Activated gamma-delta T cell treated with anti-CD3 and anti-CD28 coated beads, Interleukin-2, amount 50 U/mL, for 16 hours (primary cell): ENCODE data around the gene OR52J3.
"Not testable (repeated sequence)": the region's sequence is repeated elsewhere in the genome, so short reads cannot be mapped to it uniquely, and the experiment has no call there.

Source experiments
- DNase-seq: peaks from one replicate; pipeline ENCODE4 v3.0.0-alpha.2; 2020; ENCODE audit warnings: low read depth

The OR52J3 gene

DNA sequence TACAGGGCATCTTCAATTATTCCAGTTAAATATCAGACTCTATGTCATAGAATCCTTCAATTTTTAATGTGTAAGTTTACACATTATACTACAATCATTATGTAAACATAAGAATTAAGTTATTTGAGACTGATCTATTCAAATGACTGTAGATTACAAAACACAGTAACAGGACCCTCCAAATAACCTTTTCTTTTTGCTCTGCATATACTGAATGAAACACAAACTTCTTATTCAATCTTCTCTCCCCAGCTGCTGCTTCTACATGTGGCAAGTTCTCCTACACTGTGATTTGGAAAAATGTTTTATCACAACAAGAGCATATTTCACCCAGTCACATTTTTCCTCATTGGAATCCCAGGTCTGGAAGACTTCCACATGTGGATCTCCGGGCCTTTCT, at the start of gene OR52J3:
TSS of gene OR52J3 (plus strand) at position 301 of the 400 bp plus-strand sequence. CDS start at position 301, 0 bp downstream.
- DNase-seq: no peak

DNA sequence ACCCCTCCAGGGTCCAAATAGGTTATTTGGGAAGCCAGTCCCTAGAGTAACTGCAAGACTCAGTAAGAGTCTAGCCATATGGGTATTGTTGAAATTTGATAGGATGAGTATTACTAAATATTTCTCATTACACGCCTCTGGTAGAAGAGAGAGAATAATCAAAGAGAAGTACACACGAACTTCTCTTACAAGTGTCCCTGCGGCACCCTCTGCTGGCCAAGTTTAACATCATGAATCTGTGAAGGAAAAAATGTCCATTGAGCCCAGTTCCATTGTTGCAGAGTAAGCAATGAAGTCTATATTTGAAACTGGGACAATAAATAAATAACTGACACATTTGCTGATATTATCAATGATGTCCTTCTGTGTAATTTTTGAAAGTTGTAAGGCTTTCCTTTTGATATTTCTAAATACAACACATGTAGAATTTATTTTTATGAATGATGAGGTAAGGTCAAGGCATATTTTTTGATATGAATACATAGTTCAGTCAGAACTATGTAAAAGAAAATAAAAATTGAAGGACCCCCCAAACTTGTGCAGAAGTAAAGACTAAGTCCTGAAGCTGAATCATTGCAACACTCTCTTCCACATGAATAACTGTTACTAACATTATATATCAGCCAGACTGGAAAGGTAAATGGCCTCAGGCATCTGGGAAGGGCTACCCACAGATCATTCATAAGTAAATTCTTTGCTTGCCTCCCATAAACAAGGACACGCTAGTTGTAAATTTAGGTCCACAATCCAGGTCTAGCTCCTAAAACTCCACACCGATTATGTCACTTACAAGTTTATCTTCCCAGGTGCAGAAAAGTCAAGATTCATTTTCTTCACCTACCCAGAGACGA, 41.7 kb upstream of the OR52J3 start:
- DNase-seq: no peak

DNA sequence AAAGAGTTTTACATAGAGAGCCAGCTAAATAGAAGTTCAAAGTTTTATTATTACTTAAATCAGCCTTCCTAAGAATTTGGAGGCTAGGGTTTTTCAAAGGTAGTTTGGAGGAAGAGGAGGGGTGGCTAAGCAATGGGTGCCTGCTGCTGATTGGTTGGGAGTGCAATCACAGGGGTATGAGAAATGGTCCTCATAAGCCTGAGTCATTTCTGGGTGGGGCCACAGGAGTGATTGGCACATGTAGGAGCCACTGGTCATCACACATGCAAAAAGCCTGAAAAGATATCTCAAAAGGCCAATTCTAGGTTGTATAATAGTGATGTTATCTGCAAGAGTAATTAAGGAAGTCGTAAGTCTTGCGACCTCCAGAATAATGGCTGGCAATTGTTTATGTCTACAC, 38.8 kb upstream of the OR52J3 start:
- DNase-seq: no peak

DNA sequence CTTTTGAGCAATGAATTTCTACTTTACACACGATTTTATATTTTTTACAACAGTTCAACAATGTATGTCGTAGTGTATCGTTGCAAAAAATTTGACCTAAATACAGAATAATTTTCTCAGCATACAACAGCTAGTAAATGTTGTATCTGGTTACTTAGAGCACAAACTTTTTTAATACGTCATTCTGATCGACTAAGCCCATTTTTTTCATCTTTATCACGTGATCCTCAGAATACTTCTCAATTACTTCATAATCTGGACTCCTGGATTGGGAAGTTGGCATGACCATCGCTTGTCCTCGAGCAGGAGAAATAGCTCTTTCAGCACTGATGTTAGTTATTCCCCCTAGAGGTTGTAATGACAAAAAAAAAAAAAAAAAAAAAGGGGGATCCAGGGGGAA, 35.1 kb upstream of the OR52J3 start:
- DNase-seq: no peak

DNA sequence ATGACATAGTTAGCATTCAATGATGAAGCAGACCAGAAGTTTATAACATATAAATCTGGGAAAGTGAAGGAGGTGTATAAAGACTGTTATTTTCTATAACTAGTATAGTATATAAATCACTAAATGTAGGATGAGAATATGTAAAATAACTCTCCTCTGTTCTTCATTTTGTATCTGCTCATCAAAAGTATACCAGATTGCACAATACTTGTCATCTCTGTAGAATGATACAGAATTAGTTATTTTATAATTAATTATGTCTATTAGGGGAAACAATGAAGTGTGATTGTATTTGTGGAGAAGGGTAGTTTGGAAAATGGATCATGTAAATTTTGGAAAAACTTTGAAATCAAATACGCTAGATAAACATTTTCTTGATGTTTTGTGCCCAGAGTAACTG, 33.3 kb upstream of the OR52J3 start:
- DNase-seq: no peak

DNA sequence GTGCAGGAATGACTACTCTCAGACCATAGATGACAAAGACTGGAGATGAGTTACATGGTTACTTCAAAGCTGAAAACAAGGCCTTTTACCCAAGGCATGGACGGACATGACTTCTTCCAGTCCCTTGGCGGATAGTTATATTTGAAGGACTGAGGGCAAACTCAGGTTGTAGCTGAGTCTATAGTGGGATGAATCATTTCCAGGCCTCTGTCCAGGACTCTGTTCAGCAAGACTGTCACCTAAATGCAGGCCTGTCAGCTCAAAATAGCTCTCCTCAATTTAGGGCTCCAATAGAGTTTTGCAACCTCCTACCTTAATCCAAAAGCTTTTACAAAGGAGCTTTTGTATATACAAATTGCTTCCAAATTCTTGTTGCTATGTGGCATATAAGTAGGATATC, 24.3 kb upstream of the OR52J3 start:
- no peak for DNase-seq

DNA sequence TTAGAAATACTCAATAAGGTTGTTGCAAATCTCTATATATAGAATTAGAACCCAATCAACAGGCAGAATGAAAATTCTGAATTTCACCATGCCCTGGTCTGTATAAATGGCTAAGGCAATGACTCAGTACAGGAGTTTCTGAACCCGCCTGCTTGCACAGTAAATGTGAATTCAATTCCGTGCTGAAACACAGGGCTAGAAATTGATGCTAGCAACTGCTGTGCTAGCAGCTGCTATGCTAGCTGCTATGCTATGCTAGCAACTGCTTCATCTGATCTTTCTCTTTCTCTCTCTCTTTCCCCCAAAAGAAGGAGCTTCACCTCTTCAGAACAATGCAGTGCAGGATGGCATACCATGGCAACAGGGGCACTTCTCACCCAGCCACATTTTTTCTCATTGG, 9.7 kb upstream of the OR52J3 start:
- no peak for DNase-seq

DNA sequence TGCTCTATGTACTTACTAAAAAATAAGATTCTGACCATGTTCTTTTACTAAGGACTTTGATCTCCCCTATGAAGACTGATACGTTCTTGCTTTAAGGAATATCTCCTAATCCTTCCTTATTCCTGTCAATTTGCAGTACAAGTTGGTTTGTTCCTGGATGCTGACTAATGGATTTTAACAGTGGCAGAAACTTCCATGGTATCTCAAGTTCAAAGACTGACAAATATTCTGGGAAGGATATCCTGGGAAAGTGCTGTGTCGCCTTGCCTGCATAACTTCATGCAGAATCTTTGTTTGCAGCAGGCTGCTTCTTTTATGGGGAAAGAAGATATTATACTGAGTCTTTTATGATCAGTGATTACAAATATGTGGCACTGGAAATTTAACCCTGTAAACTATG, 8.4 kb upstream of the OR52J3 start:
- no peak for DNase-seq

DNA sequence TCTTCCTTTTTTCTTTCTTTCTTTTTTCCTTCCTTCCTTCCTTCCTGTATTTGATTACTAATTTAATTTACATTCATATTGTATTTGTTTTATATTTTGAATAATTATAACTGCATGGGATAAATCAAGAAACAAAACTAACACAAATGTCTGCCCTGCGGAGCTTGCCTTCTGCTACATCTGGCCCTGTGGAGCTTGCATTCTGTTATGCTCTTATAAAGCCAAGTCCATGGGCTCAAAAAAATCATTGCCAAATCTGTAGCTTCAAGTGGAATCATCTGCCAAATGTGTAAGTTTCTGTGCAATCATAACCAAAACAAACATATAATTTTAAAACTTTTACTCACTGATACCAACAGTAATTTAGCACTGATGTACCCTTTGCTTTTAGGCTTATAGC, 8.0 kb upstream of the OR52J3 start:
- DNase-seq: no peak

DNA sequence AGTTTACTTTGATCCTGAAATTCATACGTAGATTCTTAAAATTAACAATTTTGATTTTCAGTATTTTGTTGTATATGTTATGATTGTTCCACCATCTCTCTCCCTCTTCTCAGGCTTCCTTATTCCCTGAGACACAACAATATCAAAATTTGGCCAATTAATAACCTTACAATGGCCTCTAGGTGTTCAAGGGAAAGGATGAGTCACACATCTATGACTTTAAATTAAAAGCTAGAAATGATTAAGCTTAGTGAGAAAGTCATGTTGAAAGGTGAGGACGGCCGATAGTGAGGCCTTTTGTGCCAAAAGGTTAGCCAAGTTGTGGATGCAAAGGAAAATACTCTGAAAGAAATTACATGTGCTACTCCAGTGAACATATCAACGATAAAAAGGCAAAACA, 5.5 kb upstream of the OR52J3 start:
- no peak for DNase-seq

DNA sequence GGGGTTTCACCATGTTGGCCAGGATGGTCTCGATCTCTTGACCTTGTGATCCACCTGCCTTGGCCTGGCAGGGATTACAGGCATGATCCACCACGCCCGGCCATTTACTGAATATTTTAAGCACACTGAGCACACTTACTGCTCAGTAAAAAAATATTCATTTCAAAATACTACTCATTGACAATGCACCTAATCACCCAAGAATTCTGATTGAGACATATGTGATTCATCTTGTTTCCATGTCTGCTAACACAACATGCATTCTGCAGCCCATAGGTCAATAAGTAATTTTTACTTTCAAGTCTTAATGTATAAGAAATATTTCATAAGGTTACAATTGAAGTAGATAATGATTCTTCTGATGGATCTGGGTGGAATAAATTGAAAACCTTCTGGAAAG, 4.2 kb upstream of the OR52J3 start:
- DNase-seq: no peak

DNA sequence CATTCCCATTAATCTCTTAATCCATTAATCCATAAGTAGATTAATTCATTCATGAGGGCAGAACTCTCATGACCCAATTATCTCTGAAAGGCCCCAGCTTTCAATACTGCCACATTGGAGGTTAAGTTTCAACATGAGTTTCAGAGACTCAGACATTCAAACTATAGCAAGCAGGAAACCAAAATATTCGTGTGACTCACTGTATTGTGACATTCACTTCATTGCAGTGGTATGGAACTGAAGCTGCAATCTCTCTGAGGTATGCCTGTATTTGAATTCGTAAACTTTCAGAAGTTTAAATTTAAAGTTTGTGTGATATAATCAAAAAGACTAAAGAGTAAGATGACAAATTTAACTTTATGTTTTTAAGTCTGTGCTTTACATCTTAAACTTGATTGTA, 2.9 kb upstream of the OR52J3 start:
- no peak for DNase-seq

DNA sequence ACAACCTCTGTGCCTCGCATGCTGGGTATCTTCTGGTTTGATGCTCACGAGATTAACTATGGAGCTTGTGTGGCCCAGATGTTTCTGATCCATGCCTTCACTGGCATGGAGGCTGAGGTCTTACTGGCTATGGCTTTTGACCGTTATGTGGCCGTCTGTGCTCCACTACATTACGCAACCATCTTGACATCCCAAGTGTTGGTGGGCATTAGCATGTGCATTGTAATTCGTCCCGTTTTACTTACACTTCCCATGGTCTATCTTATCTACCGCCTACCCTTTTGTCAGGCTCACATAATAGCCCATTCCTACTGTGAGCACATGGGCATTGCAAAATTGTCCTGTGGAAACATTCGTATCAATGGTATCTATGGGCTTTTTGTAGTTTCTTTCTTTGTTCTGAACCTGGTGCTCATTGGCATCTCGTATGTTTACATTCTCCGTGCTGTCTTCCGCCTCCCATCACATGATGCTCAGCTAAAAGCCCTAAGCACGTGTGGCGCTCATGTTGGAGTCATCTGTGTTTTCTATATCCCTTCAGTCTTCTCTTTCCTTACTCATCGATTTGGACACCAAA, 516 bp downstream of the OR52J3 start:
- DNase-seq: no peak

DNA sequence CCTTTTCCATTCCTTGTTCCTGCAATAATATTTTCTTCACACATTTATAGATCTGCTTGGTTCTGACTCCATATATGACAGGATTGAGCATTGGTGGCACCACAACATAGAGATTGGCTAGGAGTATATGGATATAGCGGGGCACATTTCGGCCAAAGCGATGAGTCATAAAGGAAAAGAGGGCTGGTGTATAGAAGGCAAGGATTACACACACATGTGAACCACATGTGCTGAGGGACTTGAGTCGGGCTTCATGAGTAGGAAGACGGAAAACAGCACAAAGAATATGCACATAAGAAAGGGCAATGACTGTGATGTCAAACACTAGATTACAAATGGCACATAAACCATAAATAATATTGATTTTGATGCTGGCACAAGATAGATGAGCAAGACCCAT, 12.4 kb downstream of the OR52J3 start:
- DNase-seq: not testable (repeated sequence)

DNA sequence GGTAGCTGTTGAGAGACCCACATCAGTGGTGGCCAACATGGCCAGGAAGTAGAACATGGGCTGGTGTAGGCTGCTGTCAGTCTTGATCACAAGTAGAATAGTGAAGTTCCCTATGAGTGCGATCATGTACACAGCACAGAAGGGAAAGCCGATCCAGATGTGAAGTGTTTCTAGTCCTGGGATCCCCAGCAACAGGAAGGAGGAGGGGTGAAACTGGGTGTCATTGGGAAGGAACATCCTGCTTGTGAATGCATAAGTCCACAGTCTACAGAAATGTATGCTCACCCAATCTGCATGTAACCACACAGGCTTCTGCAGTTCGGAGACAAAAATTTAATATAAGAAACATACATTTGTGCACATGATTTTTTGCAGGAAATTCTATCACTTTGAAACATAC, 13.1 kb downstream of the OR52J3 start, which contains the start of gene OR52E2:
TSS of gene OR52E2 (minus strand) at position 237 of the 400 bp plus-strand sequence. CDS start at position 237, 0 bp downstream.
- DNase-seq: no peak

DNA sequence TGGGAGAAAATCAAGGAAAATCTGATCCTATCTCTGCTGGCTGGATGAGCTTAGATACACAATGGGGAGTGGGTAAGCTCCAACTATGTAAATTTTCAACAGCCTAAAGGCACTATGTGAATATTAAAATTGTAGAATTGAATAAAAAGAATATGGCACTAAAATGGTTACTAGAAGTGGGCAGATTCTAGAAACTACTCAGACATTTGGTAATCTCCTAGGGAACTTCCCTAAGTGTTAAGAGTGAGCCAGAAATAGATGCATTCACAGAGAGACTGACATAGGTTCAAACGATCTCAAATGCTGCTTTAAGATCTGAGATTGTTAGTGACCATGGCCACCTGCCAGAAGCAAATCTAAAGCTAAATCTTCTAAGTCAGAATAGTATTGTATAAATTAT, 18.7 kb downstream of the OR52J3 start:
- no peak for DNase-seq

DNA sequence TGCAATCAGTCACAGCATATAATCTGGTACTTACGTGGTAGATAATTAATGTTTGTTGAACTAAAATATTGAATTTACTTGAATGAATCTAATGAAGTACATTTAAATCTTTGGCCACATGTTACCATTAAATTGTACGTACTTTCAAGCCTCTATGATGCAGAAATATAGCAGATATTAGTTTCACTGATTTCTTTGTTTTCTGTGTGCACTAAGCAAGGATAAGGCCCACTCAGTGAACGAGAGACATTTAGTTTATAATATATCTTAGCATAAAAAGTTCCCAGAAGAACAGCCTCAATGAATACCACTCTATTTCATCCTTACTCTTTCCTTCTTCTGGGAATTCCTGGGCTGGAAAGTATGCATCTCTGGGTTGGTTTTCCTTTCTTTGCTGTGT, 22.9 kb downstream of the OR52J3 start, which contains the start of gene OR52E1:
TSS of gene OR52E1 (plus strand) at position 301 of the 400 bp plus-strand sequence.
- DNase-seq: no peak

DNA sequence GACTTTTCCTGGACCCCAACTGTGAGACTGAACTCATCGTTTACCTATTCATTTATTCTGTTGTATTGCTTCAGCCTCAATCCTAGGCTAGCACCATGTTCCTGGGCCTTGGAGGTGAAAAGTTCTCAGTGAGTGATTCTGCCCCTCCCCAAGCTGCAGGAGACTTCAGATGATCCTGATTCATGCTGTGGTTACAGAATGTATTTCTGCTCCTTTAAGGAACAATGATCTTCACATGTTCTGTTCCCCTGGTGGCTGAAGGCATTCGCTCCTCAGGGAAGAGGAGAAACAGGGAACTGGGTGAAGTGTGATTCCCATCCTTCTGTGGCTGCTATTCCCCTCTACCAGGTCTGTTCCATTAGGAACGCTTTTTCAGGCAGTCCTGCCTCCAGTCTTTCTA, 25.5 kb downstream of the OR52J3 start:
- no peak for DNase-seq

DNA sequence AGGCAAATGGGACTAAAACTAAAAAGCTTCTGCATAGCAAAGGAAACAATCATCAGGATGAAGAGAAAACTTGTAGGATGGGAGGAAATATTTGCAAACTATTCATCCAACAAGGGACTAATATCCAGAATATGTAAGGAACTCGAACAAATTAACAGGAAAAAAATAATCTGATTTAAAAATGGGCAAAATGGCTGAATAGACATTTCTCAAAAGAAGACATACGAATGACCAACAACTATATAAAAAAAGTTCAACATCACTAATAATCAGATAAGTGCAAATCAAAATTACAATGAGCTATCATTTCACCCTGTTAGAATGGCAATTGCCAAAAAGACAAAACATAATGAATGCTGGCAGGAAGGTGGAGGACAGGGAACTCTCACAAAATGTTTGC, 35.1 kb downstream of the OR52J3 start:
- no peak for DNase-seq

DNA sequence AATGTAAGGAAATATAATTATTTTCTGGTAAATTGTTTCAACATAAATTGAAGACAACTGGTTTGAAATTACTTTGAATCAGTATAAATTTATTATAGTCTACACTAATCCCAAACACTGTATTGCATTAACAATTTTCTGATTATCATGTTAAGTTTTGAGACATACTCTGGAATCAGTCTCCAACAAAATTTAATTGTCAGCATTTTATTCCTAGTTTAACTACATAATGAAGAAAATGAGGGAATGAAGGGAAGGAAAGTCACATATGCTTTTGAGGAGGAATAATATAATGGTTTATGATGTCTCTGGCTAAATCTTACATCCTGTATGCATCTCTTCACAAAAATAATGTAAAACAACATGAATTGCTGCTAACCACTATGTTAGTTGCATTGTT, 37.3 kb downstream of the OR52J3 start:
- DNase-seq: no peak

DNA sequence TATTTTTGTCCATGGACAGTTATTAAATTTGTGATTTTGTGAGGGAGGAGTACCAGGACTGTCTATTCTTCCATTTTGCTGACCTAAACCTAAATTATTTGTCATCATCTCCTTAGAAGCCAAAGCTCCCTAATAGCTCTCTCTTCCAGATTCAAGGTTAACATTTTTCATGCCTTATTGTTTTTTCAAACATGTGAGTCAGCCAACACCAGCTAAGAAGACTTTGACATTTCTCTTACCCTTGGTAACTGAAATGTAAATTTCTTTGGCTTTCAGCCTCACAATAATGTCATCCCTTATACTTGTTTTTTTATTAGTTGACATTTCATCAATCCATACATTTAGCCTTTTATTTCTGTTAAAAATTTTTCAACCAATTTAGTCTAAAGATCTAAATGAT, 42.2 kb downstream of the OR52J3 start:
- DNase-seq: no peak

DNA sequence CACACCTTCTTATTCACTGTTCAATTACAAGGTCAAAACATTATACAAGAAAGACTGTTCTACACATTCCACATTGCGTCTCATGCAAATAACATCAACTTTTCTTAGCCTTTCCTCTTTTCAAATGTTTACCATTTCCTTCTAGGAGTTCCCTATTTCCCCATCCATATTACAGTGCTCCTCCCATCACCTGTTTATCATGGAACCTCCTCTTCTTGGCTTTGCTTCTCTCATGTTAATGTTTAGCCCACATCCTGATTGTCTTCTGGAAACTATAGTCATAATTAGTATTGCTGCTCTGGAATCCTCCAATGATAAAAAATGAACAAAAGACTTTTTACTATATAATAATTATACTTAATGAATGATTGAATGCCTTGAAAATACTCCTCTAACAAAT, 44.3 kb downstream of the OR52J3 start:
- no peak for DNase-seq

DNA sequence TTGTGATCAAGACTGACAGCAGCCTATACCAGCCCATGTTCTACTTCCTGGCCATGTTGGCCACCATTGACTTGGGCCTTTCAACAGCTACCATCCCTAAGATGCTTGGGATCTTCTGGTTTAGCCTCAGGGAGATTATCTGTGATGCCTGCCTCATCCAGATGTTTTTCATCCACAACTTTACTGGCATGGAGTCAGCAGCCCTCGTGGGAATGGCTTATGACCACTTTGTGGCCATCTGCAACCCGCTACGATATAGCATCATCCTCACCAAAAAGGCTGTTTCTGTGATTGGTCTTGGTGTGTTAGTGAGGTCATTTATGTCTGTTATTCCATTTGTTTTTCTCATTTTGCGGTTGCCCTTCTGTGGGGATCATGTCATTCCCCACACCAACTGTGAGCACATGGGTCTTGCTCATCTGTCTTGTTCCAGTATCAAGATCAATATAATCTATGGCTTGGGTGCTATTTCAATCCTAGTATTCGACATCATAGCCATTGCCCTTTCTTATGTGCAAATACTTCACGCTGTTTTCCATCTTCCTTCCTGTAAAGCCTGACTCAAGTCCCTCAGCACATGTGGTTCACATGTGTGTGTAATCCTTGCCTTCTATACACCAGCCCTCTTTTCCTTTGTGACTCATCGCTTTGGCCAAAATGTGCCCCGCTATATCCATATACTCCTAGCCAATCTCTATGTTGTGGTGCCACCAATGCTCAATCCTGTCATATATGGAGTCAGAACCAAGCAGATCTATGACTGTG, 46.7 kb downstream of the OR52J3 start:
- no peak for DNase-seq
